GM10248 (cell line): Measurements from ENCODE around the gene PI16.

Experiments used
- CTCF ChIA-PET: fragments of 300-600 bp; sonication (Branson Sonifier 250); formaldehyde crosslinking; extraction: SDS; loops from one replicate; lab custom pipeline; 2021; ENCODE audit warnings: antibody characterized with exemption; lab: Yijun Ruan, JAX
- POLR2A ChIA-PET: fragments of 350-650 bp; sonication (Branson Sonifier 250); formaldehyde crosslinking; extraction: SDS; loops from one replicate; lab custom pipeline; 2020; ENCODE audit warnings: antibody characterized with exemption; lab: Yijun Ruan, JAX
- DNase-seq: peaks from one replicate; pipeline ENCODE4 v3.0.0; 2012; ENCODE audit errors: extremely low spot score
- CTCF ChIP-seq: IDR thresholded peaks from 2 replicates; pipeline ENCODE4 v1.5.1; 2012; ENCODE audit warnings: mild to moderate bottlenecking, low read depth; ENCODE audit errors: extremely low read depth, missing control alignments, control extremely low read depth

The PI16 gene

GRCh38 chr6:36961441-36962435 is 7.2 kb downstream of the PI16 start:
- no peak for TF ChIP-seq CTCF
- DNase-seq = no peak
- ChIA-PET POLR2A (no interaction called here), CTCF (no interaction called here)

GRCh38 chr6:36962874-36963273 is 8.3 kb downstream of the PI16 start:
- DNase-seq = peak; percentile 91
- CTCF ChIA-PET = interaction anchor here (0.8 to 2.5 kb wide), 7 partner anchors 9 to 181 kb away, joined by 3 to 8 read pairs (median 7); partner anchors contain the start of gene PI16
- no peak for TF ChIP-seq CTCF
- POLR2A ChIA-PET = no interaction called here

- DNase-seq = peak; percentile 63
Observed at GRCh38 chr6:36963451-36964290, 9.1 kb downstream of the PI16 start.

GRCh38 chr6:36964349-36964748 is 9.8 kb downstream of the PI16 start:
- DNase-seq = no peak
- ChIA-PET CTCF (interaction anchor here (0.6 to 4.0 kb wide), 10 partner anchors 8 to 246 kb away, joined by 3 to 15 read pairs (median 4); partner anchors contain the start of genes C6orf89, MTCH1 and PI16), POLR2A (interaction anchor here (0.5 kb wide), 1 partner anchor 100 kb away, joined by 4 read pairs; no protein-coding TSS in a partner anchor)
- no peak for TF ChIP-seq CTCF

More at GRCh38 chr6:36963451-36964290, 9.1 kb downstream of the PI16 start:
- POLR2A ChIA-PET = no interaction called here
- no peak for TF ChIP-seq CTCF
- CTCF ChIA-PET = interaction anchor here (0.6 to 4.0 kb wide), 14 partner anchors 8 to 247 kb away, joined by 3 to 15 read pairs (median 3); partner anchors contain the start of genes C6orf89, MTCH1 and PI16

- no peak for DNase-seq
- TF ChIP-seq CTCF = no peak
- ChIA-PET POLR2A (interaction anchor here (0.5 kb wide), 1 partner anchor 100 kb away, joined by 4 read pairs; no protein-coding TSS in a partner anchor), CTCF (interaction anchor here (1.5 to 4.0 kb wide), 4 partner anchors 9 to 53 kb away, joined by 3 to 18 read pairs (median 12); partner anchors contain the start of genes MTCH1 and PI16)
Observed at GRCh38 chr6:36964908-36965307, 10.4 kb downstream of the PI16 start.

- ChIA-PET CTCF (interaction anchor here (2.3 to 4.0 kb wide), 3 partner anchors 10 to 13 kb away, joined by 8 to 18 read pairs (median 15); partner anchors contain the start of gene PI16), POLR2A (no interaction called here)
- TF ChIP-seq CTCF = no peak
- no peak for DNase-seq
Observed at GRCh38 chr6:36967301-36967700, 12.8 kb downstream of the PI16 start.
